Activated effector memory CD4-positive, alpha-beta T cell treated with anti-CD3 and anti-CD28 coated beads, Interleukin-2, amount 50 U/mL, for 16 hours (primary cell): ENCODE data around the gene CLIC1.

ENCODE experiments used
- DNase-seq: peaks from one replicate; pipeline ENCODE4 v3.0.0-alpha.2; 2020

CLIC1 gene

DNA sequence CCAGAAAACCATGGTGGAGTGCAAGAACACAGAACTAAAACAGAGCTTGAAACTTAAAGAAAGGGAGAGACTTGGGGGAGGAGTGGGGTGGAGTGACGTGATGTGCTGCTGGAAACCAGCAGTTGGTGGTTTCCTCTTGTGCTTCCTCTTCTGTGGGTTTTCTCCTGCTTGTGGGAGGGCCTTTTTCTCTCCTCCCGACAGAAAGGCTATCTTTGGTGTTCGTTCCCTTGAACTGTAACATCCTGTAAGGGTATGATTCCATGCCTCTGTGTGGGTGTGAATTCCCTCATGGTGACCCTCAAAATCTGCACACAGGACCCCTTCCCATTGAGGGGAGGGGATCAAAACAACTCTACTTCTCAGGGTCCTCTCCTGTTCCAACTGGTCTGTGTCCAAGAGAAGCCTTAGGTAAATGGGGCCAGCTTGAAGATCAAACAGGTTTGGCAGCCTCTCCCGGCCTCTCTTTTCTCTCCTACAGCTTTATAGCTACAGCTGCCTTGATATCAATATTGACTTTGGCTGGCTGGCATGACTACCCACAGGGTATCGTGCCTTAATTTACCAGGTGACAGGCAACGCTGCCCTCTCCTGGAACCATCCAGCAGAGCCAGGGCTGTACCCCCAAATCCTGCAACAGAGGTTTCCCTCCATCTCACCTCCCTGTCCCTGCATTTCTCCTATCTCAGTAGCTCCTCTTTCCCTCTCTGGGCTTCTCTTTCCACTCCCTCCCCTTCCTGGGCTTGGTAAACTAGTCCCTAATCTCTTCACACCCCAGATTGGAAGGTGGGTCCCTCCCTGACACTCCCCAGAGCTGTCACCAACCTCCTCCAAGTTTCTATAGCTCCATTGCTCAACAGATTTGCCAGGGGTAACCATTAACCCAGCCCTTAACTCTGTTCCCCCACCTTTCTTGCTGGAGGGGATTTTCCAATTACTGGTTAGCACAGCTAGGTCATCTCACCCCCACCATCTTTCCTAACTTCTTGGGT, 2.0 kb upstream of the CLIC1 start:
- peak; percentile 86 for DNase-seq

DNA sequence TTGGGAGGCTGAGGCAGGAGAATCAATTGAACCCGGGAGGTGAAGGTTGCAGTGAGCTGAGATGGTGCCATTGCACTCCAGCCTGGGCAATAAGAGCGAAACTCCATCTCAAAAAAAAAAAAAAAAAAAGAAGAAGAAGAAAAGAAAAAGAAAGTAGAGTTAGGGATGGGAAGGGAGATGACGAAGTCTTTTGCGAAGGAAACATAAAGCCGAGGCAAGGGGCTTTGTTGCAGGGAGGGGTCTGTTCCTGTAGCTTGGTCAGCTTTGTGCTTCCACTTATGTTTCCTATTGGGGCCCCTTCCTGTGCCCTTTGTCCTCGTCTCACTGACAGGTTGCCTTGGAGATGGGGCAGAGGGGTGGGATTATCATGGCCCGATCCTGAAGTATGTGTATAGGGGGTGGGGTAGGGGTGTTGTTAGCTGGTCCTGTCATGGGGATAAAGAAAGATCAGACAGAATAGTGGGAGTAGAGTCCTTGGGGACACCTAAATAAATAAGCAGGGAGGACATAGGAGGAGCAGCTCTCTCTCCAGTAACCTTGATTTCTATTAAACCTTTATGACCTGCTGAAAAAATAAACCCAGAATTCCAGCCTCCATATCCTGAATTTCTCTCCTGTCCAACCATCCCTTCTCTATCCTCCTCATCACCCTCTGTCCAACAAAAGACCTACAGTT, 1.1 kb upstream of the CLIC1 start:
- DNase-seq: no peak

DNA sequence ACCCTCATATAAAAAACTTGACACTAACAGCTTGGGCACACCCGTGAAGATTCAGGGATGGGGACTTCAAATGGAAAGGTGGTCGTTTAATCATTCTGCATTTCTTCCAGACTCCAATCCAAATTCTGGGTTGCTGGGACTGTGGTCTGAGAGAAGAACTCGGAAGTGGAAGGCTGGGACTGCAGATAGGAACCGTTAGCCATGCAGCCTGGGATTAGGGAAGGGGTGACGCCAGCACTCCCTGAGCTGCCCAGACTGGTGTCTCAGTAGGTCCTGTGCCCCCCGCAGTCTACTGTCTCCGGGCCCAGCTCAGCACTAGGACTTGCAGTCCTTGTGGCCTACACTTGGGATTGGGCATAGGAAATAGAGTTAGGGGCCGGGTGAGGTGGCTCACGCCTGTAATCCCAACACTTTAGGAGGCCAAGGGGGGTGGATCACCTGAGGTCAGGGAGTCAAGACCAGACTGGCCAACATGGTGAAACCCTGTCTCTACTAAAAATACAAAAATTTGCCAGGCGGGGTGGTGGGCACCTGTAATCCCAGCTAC, 511 bp upstream of the CLIC1 start:
- DNase-seq: no peak

DNA sequence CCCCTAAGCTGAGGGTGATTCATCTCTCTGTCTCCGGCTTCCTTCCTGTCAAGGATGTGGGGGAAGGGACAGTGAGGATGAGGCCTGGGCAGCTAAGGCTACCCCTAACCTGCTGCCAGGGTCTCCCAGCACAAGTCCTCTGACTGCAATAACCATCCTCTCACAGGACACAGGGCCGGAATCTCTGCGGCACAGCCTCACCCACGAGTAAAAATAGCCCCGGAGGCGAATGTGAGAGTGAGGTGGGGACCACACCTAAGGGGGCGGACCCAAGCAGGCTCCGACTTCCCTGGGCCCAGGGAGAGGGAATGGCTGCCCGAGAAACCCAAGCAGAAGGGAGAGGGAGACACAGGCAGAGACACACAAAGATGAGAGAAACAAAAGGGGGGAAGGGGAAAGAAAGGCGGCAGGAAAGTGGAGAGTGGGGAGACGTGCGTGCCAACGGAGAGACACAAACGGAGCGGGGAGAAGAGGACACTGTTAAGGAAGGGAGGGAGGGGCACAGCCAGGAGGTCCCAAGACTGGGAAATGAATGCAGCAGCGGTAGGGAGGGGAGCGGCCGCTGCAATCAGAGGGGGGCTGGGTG, 1.4 kb downstream of the CLIC1 start:
- peak; percentile 86 for DNase-seq

DNA sequence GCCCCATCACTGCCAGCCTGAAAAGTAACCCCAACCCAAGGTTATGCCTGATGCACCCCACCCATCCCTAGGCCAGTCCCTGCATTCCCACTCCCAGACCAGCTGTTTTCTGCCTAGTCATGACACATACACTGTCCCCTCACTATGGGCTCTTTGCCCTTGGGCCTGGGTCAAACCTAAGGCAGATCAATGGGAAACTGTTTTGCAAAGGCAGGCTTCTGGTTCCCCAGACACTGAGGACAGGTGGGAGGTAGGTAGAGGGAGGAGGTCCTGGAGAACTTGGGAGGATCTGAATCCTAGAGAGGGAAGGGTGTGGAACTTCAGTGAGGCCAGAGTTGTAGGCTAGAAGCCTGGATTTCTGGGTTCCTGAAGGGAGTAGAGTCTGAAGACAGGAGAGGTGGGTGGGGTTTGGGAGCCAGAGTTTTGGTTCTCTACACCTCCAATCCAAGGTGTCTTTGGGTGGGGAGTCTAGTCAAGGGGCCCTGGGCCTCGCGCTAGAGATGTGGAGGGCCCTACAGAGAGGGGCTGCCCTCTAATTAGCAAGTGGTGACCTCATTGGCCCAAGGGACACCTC, 2.0 kb downstream of the CLIC1 start:
- no peak for DNase-seq

GRCh38 chr6:31733734-31734133, 2.6 kb downstream of the CLIC1 start:
- DNase-seq: no peak

DNA sequence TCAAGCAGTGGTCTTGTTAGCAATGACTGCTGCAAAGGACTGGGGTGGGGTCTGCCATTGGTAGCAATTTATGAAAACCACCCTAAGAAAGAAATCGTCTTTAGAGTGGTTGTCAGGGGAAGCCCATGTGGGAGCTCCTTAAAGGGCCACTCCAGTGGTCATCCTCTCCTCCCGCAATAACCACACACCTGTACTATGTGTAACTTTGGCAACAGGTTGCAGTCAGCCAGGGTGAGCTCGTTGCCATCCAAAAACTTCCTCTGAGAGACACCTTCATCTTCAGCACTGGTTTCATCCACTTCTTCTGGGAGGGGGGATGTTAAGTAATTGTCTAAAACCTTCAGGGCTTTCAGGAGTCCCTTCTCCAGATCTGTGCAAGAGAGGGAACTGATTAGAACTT, 4.3 kb downstream of the CLIC1 start:
- DNase-seq: no peak

DNA sequence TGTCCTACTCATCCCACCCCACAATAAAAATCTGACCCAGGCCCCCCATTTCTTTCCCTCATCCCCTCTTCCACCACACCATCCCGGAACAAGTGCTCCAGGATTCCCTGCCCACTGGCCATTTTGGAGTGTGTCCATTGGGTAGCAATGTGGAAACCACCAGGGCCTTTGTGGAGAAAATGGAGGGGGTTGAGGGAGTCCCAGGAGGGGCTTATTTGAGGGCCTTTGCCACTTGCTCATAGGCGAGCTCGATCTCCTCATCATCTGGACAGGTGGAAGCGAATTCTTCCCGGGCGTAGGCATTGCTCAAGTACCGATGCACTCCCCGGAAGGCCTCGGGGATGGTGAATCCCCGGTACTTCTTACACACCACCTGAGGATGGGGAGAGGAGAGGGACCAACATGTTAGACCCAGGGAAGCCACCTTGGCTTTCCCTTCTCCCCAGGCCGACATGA, 5.7 kb downstream of the CLIC1 start:
- no peak for DNase-seq

DNA sequence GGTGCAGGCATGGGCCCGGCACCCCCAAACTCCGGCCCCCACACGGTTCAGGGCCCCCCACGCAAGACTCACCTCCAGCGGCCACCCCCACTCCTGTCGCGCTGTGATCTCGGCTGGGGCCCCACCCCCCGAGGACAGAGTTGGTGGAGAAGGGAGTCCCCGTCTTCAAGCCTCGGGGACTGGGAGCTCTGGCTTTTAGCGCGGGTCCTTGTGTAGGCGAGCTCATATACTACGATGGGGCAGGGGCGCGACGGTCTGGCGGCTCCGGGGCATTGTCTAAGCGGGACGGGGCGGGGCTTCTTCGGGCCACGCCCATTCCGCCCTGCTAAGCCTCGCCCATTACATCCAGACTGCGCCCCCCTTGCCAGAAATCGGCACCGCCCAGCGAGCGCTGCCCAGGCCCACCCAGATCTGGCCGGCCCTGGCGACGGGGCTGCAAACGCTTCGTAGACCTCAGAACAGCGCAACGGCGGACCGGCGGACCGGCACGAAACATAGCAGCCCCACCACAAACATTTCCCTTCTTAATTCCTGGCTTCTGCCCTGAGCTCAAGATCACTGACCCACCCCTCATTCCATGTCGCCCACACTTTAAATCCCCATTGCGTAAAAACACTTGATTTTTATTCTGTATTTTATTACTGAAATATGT, 6.2 kb downstream of the CLIC1 start:
- peak; percentile 86 for DNase-seq

DNA sequence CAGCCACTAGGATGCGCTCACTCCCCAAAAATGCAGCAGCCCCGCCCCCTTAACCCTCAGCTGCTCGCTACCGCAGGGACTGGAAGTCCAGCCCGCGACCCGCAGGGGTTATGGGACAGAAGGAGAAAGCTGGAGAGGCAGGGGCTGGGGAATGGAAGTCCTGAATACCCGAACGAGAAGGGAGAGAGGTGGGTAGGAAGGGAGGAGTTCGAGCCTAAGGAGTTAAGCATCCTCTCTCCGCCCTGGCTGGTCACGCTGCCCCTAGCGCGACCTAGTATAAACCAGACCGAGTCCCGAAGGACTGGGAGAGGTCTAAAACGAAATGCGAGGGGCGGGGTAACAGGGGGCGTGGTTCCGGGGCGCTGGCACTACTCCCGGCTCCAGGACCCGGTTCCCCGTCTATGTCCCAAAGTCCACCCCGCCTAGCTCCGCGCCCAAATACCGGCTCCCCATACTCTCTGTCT, 6.8 kb downstream of the CLIC1 start:
- DNase-seq: peak; percentile 93

DNA sequence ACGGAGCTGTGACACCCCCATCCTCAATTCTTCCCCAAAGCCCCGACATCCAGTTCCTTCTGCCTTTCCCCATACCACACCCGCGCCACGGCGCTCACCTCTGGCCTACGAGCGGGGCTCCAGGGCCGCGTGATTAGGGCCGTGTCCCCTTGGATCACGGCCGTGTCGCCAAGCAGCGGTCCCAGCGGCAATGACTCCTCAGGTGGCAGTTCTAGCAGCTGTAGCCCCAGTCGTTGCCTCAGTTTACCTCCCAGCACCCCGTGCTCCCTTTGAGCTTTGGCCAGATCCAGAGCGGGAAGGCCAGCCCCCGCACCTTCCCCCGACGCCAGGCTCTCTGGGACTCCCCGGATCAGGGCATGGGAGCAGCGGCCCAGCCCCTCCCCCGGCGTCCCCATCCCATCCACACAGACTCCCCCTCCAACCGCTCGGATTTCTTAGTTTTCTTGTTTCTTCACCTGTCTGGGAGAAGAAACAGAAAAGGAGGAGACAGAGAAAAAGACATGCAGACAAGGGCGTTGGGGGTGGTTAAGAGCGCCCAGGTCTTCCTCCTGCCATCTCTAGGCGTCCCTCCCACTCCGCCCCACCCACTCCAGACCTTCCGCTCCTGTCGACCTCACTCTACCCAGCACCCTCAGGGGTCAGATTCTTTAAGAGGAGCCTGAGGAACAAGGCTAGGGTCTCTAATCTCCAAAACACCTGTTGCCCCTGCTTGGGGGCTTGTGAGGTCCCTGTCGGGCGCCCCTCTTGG, 7.4 kb downstream of the CLIC1 start, which contains the start of gene DDAH2:
DDAH2 (minus strand) TSS at position 533 of the 748 bp plus-strand sequence; CDS start at position 395, 138 bp downstream.
- DNase-seq: no peak

- no peak for DNase-seq
Observed at GRCh38 chr6:31727717-31728671, 8.3 kb downstream of the CLIC1 start.

DNA sequence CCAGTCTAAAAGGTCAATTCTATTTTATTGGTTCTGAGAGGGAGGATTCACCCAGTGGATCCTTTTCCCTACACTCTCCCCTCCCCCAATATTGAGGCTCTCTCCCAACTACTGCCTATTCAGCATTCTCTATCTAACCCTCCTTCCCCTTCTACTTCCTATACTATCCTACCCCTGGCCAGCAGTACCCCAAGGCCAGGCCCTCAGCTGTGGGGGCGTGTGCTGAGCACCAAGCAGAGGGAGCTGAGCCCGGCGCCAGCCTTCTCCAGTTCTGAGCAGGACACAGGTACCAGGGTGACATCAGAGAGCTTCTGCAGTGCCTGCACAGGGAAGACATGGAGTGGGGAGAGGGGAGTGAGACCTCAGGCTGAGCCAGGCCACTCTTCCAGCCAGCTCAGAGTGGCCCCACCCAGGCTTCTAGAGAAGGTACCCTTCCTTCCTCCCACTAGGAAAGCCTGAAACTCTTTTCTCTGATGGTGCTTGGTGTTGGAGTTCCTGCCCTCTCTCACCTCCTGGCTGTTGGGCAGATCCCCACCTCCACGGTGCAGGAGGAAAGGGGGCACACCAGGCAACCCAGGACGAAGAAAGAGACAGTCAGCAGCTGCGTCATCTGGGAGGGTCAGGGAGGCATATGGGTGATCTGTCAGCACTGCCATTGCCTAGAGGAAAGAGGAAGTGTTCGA, 9.2 kb downstream of the CLIC1 start:
- DNase-seq: no peak

DNA sequence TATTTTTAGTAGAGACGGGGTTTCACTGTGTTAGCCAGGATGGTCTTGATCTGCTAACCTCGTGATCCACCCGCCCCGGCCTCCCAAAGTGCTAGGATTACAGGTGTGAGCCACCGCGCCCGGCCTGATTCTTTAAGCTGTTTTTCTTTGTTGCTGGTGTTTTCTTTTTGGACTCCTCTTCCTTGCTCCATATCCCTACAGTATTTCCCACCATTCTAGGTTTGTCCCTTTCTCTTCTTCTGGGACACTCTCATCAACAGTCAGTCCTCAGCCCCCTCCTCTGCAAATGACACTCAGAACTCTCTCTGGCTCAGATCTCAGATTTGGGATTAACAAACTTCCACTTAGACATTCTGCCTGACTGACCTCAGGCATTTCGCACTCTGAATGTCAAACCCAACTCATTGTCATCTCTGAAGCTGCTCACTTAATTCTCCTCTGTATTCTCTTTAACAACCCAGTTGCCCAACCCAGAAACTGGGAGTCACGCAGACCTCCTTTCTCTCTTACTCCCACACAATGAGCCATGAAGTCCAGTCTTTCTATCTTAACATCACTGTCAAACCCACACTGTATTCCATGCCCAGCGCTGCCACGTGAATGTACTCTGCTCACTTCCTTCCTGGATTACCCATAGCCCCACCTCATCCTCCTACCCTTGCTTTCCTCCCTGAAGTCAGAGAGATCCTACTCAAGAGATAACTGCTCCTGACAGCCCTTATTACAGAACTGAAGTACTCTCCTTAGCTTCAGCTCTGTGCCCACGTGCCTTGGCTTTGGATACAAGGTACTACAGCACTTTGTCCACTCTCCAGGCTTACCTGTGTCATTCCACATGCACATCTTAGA, 10.6 kb downstream of the CLIC1 start:
- no peak for DNase-seq

DNA sequence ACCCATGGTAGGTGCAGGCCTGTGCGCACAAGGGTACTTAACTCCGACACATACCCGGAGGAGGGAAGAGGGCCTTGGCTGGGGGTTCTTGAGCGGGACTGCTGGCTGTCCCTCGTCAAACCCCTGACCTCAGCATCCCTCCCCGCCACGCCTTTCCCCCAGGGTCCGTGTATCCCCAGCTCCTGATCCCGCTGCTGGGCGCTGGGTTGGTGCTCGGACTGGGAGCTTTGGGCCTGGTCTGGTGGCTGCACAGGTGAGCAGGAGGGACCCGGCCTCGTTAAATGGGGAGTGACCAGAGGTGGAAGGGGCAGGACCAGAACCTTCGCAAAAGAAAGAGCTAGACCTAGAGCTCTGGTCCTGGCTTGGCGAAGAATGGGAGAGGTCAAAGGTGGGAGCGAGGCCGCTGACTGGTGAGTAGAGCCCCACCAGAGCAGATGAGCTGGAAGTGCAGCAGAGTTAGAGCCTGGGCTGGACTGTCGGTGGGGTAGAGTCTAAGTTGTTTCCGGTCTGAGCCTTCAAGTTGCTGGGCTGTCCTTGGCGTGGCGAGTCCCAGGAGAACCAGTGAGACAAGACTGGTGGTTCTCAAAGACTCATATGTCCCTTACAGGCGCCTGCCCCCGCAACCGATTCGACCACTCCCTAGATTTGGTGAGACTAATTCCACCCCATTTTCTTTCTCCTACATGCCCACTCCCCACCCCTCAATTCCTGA, 12.2 kb downstream of the CLIC1 start:
- no peak for DNase-seq

GRCh38 chr6:31723245-31723979, 12.9 kb downstream of the CLIC1 start, which contains the start of gene MPIG6B:
TSS of gene MPIG6B (plus strand) at chr6:31723373. CDS start at chr6:31723384, 11 bp downstream.
- no peak for DNase-seq

DNA sequence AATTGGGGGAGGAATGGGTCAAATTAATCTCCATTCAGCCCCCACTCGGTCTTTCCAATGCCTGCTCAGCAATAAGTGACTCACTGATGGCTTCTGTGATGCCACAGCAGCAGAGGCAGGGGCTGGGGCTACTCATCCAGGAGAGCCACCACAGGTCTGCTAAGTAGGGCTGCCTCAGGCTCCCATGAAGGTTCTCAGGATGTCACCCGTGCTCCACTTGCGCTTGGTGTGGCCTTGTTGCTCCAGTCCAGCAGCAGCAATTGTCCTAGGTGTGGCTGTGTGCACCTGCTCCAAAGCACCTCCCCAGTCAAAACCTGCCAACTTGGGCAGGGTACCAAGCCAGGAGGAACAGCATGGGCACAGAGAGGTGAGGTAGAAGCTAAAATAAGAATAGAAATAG, 14.2 kb downstream of the CLIC1 start:
- no peak for DNase-seq
